Central memory CD8-positive, alpha-beta T cell (primary cell): ENCODE measurements around the gene B4GALNT3.
A peak's percentile ranks its signal among the peaks of the same experiment; 100 is the strongest.

ENCODE experiments used
- ATAC-seq: fragments of 150-1000 bp; cut with Tn5 transposase; replicated peaks from 2 replicates; pipeline ENCODE4 v1.10.0; 2022; ENCODE audit warnings: mild to moderate bottlenecking, moderate FRiP score, moderate number of reproducible peaks; ENCODE audit not compliant: poor library complexity, severe bottlenecking; ENCODE audit errors: extremely low read depth
- DNase-seq, 2 donors: peaks; one replicate each; pipeline ENCODE4 v3.0.0; 2021; ENCODE audit warnings: low spot score in 2 of 2
- H3K27ac Mint-ChIP-seq: one replicate; pipeline ENCODE4 v1.8.0; 2022; ENCODE audit warnings: low read depth, mild to moderate bottlenecking, moderate library complexity, mixed read lengths
- H3K27me3 Mint-ChIP-seq: one replicate; pipeline ENCODE4 v1.8.0; 2022; ENCODE audit warnings: mixed read lengths
- H3K36me3 Mint-ChIP-seq: one replicate; pipeline ENCODE4 v1.8.0; 2022; ENCODE audit warnings: mild to moderate bottlenecking, moderate library complexity, mixed read lengths; ENCODE audit not compliant: insufficient read depth
- H3K4me1 Mint-ChIP-seq: one replicate; pipeline ENCODE4 v1.8.0; 2022; ENCODE audit warnings: mixed read lengths
- H3K4me3 Mint-ChIP-seq: one replicate; pipeline ENCODE4 v1.8.0; 2022; ENCODE audit warnings: mild to moderate bottlenecking, moderate library complexity, mixed read lengths
- H3K9me3 Mint-ChIP-seq: one replicate; pipeline ENCODE4 v1.8.0; 2022; ENCODE audit warnings: mixed read lengths

Gene B4GALNT3

GRCh38 chr12:547883-548470 is 88.2 kb downstream of the B4GALNT3 start:
- peaks cover 42% of the 10 kb centered on the region for H3K4me1 Mint-ChIP-seq
- H3K36me3 Mint-ChIP-seq, result peaks cover 8% of the 10 kb centered on the region
- H3K27ac Mint-ChIP-seq, result no peak overlapping the region
- no peaks in the 10 kb centered on the region for H3K27me3 Mint-ChIP-seq
- DNase-seq (no peak), ATAC-seq (no peak)
- H3K4me3 Mint-ChIP-seq, result no peak overlapping the region
- no peaks in the 10 kb centered on the region for H3K9me3 Mint-ChIP-seq

GRCh38 chr12:549476-550082 is 89.8 kb downstream of the B4GALNT3 start:
- H3K27me3 Mint-ChIP-seq, result no peaks in the 10 kb centered on the region
- H3K4me3 Mint-ChIP-seq, result no peak overlapping the region
- H3K36me3 Mint-ChIP-seq, result peaks cover 11% of the 10 kb centered on the region
- no peak for DNase-seq
- ATAC-seq, result no peak
- H3K4me1 Mint-ChIP-seq, result peaks cover 49% of the 10 kb centered on the region
- no peak overlapping the region for H3K27ac Mint-ChIP-seq
- no peaks in the 10 kb centered on the region for H3K9me3 Mint-ChIP-seq

GRCh38 chr12:550473-551260 is 90.9 kb downstream of the B4GALNT3 start:
- Mint-ChIP-seq H3K4me1 (peaks cover 47% of the 10 kb centered on the region), H3K27ac (no peak overlapping the region), H3K9me3 (no peaks in the 10 kb centered on the region), H3K27me3 (no peaks in the 10 kb centered on the region), H3K36me3 (peaks cover 11% of the 10 kb centered on the region), H3K4me3 (peak overlapping the region; percentile 31)
- no peak for ATAC-seq
- no peak for DNase-seq

GRCh38 chr12:552466-552865 is 92.7 kb downstream of the B4GALNT3 start:
- ATAC-seq (no peak), DNase-seq (no peak)
- Mint-ChIP-seq H3K4me3 (peak overlapping the region; percentile 87), H3K27ac (peak overlapping the region; percentile 93), H3K4me1 (peaks cover 43% of the 10 kb centered on the region), H3K27me3 (no peaks in the 10 kb centered on the region), H3K36me3 (peaks cover 14% of the 10 kb centered on the region), H3K9me3 (no peaks in the 10 kb centered on the region)

GRCh38 chr12:553216-554000 is 93.7 kb downstream of the B4GALNT3 start:
- Mint-ChIP-seq H3K9me3 (no peaks in the 10 kb centered on the region), H3K27me3 (no peaks in the 10 kb centered on the region), H3K4me3 (peak overlapping the region; percentile 87), H3K27ac (peak overlapping the region; percentile 93), H3K36me3 (peaks cover 17% of the 10 kb centered on the region), H3K4me1 (peaks cover 43% of the 10 kb centered on the region)
- ATAC-seq, result peak; percentile 80
- DNase-seq, result peak in 1 of 2 donors; percentile 28

- DNase-seq, result no peak
- ATAC-seq, result no peak
- H3K4me3 Mint-ChIP-seq, result peak overlapping the region; percentile 87
- H3K9me3 Mint-ChIP-seq, result no peaks in the 10 kb centered on the region
- peaks cover 19% of the 10 kb centered on the region for H3K36me3 Mint-ChIP-seq
- H3K27ac Mint-ChIP-seq, result peak overlapping the region; percentile 93
- H3K27me3 Mint-ChIP-seq, result no peaks in the 10 kb centered on the region
- H3K4me1 Mint-ChIP-seq, result peaks cover 43% of the 10 kb centered on the region
Measured at GRCh38 chr12:554001-554285, 94.2 kb downstream of the B4GALNT3 start.

- H3K27ac Mint-ChIP-seq, result no peak overlapping the region
- DNase-seq (no peak), ATAC-seq (no peak)
- peaks cover 24% of the 10 kb centered on the region for H3K36me3 Mint-ChIP-seq
- no peak overlapping the region for H3K4me3 Mint-ChIP-seq
- H3K27me3 Mint-ChIP-seq, result no peaks in the 10 kb centered on the region
- no peaks in the 10 kb centered on the region for H3K9me3 Mint-ChIP-seq
- peaks cover 50% of the 10 kb centered on the region for H3K4me1 Mint-ChIP-seq
Measured at GRCh38 chr12:556498-556897, 96.8 kb downstream of the B4GALNT3 start.

GRCh38 chr12:558580-558979 is 98.8 kb downstream of the B4GALNT3 start:
- no peak for ATAC-seq
- no peak for DNase-seq
- H3K36me3 Mint-ChIP-seq, result peaks cover 26% of the 10 kb centered on the region
- no peak overlapping the region for H3K4me3 Mint-ChIP-seq
- no peaks in the 10 kb centered on the region for H3K27me3 Mint-ChIP-seq
- peak overlapping the region; percentile 33 for H3K27ac Mint-ChIP-seq
- no peaks in the 10 kb centered on the region for H3K9me3 Mint-ChIP-seq
- H3K4me1 Mint-ChIP-seq, result peaks cover 47% of the 10 kb centered on the region

GRCh38 chr12:559208-559905 is 99.6 kb downstream of the B4GALNT3 start:
- peak overlapping the region; percentile 33 for H3K27ac Mint-ChIP-seq
- DNase-seq, result no peak
- peaks cover 27% of the 10 kb centered on the region for H3K36me3 Mint-ChIP-seq
- H3K27me3 Mint-ChIP-seq, result no peaks in the 10 kb centered on the region
- H3K9me3 Mint-ChIP-seq, result no peaks in the 10 kb centered on the region
- peaks cover 49% of the 10 kb centered on the region for H3K4me1 Mint-ChIP-seq
- no peak overlapping the region for H3K4me3 Mint-ChIP-seq
- ATAC-seq, result no peak

- no peak for ATAC-seq
- Mint-ChIP-seq H3K27me3 (no peaks in the 10 kb centered on the region), H3K36me3 (peaks cover 28% of the 10 kb centered on the region), H3K4me3 (no peak overlapping the region), H3K9me3 (no peaks in the 10 kb centered on the region), H3K27ac (peak overlapping the region; percentile 33), H3K4me1 (peaks cover 54% of the 10 kb centered on the region)
- no peak for DNase-seq
Measured at GRCh38 chr12:559906-560455, 100.2 kb downstream of the B4GALNT3 start.

- Mint-ChIP-seq H3K4me1 (peaks cover 58% of the 10 kb centered on the region), H3K27me3 (no peaks in the 10 kb centered on the region), H3K4me3 (no peak overlapping the region), H3K9me3 (no peaks in the 10 kb centered on the region), H3K36me3 (peaks cover 28% of the 10 kb centered on the region), H3K27ac (peak overlapping the region; percentile 93)
- DNase-seq, result no peak
- ATAC-seq, result no peak
Measured at GRCh38 chr12:560691-561390, 101.1 kb downstream of the B4GALNT3 start.
